Stimulated activated CD4-positive, alpha-beta T cell treated with anti-CD3 and anti-CD28 coated beads, Interleukin-12 subunit alpha, Interleukin-12 subunit beta, amount 100 ng/mL, for 48 hours (primary cell): ENCODE data around the gene KAZN.

Experiments
- DNase-seq, 3 donors: peaks; one replicate each; pipeline ENCODE4 v3.0.0-alpha.2; 2020; ENCODE audit warnings: low read depth in 2 of 3, low spot score in 1 of 3

The KAZN gene

GRCh38 chr1:14924455-14925331 lies 326.2 kb downstream of the KAZN start:
- DNase-seq = no peak

- DNase-seq = no peak
Measured at GRCh38 chr1:14925336-14926136, 327.1 kb downstream of the KAZN start.

GRCh38 chr1:14926229-14926628 lies 327.7 kb downstream of the KAZN start:
- no peak for DNase-seq

- DNase-seq = no peak
Measured at GRCh38 chr1:14926818-14927575, 328.5 kb downstream of the KAZN start.

- no peak for DNase-seq
Measured at GRCh38 chr1:14928412-14928811, 329.9 kb downstream of the KAZN start.

GRCh38 chr1:14928886-14929546 lies 330.5 kb downstream of the KAZN start:
- DNase-seq = no peak

- DNase-seq = no peak
Measured at GRCh38 chr1:14929547-14930246, 331.2 kb downstream of the KAZN start.

GRCh38 chr1:14930247-14930965 lies 331.9 kb downstream of the KAZN start:
- no peak for DNase-seq

GRCh38 chr1:14932034-14932638 lies 333.7 kb downstream of the KAZN start:
- no peak for DNase-seq

- DNase-seq = no peak
Measured at GRCh38 chr1:14934867-14935266, 336.4 kb downstream of the KAZN start.

- DNase-seq = no peak
Measured at GRCh38 chr1:14936815-14937214, 338.3 kb downstream of the KAZN start.

- no peak for DNase-seq
Measured at GRCh38 chr1:14937288-14937949, 338.9 kb downstream of the KAZN start.

- no peak for DNase-seq
Measured at GRCh38 chr1:14939527-14940284, 341.2 kb downstream of the KAZN start.

GRCh38 chr1:14940285-14940870 lies 341.9 kb downstream of the KAZN start:
- no peak for DNase-seq

- DNase-seq = no peak
Measured at GRCh38 chr1:14941864-14942263, 343.4 kb downstream of the KAZN start.

- DNase-seq = no peak
Measured at GRCh38 chr1:14944471-14944985, 346.0 kb downstream of the KAZN start.
